Fibroblast of upper back skin (primary cell): ENCODE results near the gene INTS15.
"Not testable (repeated sequence)": the region's sequence is repeated elsewhere in the genome, so short reads cannot be mapped to it uniquely, and the experiment has no call there.

Experiments
- DNase-seq: peaks from one replicate; pipeline ENCODE4 v3.0.0-alpha.2; 2013

Gene INTS15

DNA sequence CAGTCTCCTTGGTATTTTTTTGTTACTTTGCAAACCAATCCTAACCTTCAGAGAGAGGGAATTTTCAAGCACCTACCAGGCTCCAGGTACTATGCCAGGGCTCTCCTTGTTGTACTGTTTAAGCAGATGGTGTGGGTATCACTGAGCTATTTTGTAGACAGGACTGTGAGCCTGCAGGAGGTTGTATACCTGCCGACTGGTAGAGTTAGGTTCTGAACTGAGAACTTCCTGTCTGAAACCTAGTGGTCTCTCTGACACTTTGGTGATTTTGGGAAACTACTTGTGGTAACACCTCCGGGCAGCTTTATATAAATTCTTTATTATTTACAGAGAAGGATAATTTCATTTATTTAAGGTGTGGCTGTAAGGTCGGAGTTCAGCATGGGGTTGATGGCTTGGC lies 30.1 kb downstream of the INTS15 start:
- DNase-seq = no peak

- no peak for DNase-seq
Measured at GRCh38 chr7:6621195-6622133, 31.6 kb downstream of the INTS15 start.

DNA sequence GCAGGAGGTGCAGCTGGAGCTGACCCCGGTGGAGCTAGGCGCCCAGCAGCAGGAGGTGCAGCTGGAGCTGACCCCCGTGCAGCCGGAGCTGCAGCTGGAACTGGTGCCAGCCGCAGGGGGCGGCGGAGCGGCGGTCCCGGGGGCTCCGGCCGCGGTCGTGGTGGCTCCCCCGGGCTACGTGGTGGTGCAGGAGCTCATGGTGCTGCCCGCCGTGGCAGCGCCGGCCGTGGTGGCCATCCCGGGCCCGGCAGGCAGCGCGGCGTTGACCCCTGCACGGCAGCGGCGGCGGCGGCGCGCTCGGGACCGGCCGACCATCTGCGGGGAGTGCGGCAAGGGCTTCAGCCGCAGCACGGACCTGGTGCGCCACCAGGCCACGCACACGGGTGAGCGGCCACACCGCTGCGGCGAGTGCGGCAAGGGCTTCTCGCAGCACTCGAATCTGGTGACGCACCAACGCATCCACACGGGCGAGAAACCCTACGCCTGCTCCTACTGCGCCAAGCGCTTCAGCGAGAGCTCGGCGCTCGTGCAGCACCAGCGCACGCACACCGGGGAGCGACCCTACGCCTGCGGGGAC lies 32.4 kb downstream of the INTS15 start:
- DNase-seq = no peak

- DNase-seq = no peak
Measured at GRCh38 chr7:6623589-6624245, 33.9 kb downstream of the INTS15 start.

- DNase-seq = no peak
Measured at GRCh38 chr7:6624246-6624611, 34.4 kb downstream of the INTS15 start.

DNA sequence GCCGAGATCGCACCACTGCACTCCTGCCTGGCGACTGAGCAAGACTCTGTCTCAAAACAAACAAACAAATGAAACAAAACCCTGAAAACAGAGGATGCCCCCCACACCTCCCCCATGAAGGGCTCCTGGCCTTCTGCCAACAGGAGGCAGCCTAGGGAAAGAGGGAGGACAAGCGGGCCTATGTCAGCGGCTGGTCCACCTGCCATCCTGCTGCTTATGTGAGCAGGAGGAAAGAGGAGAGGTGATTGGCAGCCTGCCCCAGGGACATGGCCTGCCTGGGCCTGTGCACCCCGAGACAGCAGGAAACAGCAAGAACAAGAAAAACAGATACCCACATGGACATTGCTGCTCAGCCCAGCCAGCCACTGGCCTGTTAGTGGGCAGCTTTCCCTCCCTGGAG lies 38.2 kb downstream of the INTS15 start:
- no peak for DNase-seq

DNA sequence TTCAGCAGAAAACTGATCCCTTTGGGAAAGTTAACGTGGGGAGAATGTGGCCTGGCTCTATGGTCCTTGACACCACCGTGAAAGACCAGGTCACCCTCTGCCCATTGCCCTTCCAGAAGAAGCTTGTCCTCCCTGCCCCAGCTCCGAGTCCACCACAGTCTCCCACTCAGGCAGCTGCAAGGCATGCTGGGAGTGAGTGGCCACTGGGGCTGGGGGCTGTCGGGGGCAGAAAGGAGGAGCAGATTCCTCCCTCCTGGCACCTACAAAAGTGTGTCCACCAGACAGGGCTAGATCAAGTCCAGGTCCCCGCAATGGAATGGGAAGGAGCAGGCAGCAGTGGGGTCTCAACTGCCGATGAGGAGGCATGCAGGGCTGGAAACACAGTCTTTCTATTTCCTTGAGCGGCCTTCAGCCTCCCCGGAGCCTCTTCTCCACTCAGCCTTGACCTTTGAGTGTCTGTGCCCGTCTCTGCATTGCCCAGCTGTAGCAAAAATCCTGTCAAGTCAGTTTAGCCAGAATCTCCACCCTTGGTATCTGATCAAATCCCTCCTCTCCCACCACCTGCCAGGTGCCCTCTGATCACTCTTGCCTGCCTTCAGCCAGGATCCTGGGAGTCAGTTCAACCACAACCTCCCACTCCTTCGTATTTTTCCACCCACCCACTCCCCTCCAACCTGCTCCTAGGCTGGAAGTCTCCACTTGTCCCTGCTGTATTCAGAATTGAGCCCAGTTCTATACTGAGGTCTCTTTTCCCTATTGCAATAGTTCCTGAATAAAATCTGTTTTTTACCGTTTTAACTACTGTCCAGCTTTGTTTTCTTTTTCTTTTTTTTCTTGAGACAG lies 40.4 kb downstream of the INTS15 start:
- no peak for DNase-seq

DNA sequence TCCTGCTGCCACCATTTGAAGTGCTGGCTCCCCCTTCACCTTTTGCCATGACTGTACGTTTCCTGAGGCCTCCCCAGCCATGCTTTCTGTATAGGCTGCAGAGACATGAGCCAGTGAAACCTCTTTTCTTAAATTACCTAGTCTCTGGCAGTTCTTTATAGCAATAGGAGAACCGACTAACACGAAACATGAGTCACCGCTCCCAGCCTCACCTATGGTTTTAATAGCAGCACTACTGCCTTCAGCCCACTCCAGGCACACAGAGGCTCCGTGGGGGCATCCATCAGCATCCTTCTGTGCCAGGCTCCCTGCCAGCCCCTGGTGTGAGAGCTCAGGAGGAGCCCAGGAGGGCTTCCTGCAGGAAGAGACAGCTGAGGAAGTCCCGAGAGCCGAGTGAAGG lies 41.8 kb downstream of the INTS15 start:
- DNase-seq = no peak

DNA sequence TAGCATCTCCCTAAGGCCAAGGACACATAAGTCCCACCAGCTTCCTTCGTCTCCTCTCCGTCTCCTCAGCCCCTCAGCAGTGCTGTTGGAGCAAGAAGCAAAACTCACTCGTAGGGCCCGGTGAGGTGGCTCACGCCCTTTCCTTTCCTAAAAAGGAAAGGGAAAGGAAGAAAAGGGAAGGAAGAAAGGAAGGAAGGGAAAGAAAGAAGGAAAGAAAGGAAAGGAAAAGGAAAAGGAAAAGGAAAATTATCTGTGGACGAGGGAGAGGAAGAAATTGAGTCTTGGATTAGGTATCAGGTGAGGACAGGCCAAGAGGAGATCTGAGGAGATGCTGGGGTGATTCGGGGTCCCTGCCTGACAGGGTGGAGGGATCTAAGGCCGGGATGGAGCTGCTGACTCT lies 44.2 kb downstream of the INTS15 start:
- no peak for DNase-seq

- not testable (repeated sequence) for DNase-seq
Measured at GRCh38 chr7:6634971-6635370, 45.1 kb downstream of the INTS15 start.

GRCh38 chr7:6636741-6637543 lies 47.1 kb downstream of the INTS15 start, which contains the start of gene ZNF316:
TSS of gene ZNF316 (plus strand) at chr7:6637318. CDS start at chr7:6642410, 5,092 bp downstream.
- peak; percentile 38 for DNase-seq

DNA sequence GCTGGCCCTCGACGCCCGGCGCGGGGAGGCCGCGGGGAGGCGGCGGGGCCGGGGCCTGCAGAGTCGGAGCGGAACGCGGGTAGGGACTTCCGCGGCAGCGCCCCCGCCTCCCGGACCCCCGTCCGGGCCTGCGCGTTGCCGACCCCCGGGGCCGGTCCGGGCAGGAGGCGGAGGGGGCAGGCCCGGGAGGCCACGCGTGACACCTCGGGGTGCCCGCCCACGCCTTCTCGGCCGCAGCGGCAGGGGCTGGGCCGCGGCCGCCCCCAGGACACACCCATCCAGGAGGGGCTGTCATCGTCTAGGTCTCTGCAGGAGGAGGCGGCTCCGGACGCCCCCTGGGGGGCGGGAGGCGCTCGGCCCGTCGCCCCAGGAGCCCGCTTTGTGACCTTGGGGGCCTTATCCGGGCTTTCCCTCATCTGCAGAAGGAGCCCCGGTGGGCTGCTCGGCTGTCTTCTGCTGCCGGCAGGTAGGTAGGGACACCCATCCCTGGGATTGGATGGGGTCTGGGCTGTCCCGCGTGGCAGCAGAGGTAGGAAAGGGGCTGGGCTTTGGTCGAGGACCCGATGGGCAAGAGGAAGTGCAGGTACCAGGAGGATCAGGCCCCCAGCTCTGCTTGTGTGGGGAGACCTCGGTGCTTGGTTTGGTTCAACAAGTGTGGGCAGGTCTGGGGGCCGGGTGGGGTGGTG lies 47.9 kb downstream of the INTS15 start:
- peak; percentile 17 for DNase-seq

DNA sequence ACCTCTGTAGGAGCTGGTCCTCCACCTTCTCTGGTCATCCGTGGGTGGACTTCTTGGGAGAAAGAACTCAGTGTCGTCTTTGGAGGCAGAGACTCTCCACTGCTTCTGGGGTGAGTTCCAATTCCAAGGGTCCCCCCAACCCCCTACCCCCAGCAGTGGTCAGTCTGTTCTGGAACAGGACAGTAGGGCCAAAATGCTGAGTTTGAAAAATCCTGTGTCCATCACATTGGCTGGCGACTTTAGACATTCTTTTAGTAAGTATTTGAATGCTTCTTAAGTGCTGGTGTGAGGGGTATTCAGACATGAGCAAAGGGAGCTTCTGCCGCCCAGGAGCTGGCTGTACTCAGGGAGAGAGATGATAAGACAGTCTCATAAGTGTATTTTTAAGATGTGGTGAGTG lies 49.2 kb downstream of the INTS15 start:
- no peak for DNase-seq

DNA sequence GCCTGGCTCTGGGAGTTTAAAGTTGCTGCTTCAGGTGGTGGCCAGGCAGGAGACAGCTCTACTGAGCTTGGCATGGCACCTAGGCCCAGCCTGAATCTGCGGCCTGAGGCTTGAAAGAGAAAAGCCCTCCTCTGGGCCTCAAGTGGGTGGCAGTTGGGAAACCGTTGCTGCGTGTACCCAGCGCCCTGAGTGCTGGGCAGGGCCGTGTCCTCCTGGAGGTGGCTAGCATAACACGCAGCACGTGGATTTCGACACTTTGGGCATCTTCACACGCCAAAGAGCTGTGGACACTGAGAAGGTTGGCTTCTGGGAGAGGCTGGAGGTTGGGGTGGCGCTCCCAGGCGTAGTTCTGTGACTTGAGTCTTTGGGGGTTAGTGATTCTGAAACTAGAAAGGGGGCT lies 49.8 kb downstream of the INTS15 start:
- no peak for DNase-seq

GRCh38 chr7:6640246-6640721 lies 50.5 kb downstream of the INTS15 start:
- peak; percentile 36 for DNase-seq

- no peak for DNase-seq
Measured at GRCh38 chr7:6641305-6642035, 51.6 kb downstream of the INTS15 start.

GRCh38 chr7:6642239-6642839 lies 52.5 kb downstream of the INTS15 start:
- DNase-seq = no peak

GRCh38 chr7:6642861-6643640 lies 53.2 kb downstream of the INTS15 start:
- DNase-seq = no peak

DNA sequence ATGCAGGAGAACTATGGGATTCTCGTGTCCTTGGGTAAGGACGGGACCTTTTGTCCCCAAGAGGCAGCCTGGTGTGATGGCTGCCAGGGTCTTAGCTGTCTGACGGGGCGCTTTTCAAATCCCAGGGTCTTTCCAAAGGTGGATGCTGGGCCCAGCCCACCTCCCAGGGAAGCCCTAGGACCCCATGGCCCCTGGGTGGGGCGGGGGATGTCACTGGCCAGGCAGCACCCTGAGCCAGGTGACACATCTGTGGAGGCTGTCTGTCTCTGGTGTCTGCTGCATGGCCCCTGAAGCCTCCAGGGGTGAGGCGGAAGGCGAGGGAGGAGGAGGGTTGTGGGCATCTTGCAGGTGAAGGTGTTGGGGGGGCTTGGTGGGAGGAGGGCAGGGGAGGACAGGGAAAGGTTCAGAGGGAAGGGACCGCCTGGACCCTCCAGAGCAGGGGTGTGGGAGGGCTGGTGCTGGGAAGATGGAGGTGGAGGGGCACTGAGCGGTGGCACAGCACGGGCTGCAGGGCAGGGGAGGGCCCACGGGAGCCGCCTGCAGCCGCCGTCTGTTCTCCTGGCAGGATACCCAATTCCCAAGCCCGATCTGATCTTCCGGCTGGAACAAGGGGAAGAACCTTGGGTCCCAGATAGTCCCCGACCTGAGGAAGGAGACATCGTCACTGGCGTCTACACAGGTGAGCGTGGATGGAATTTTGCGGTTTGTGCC lies 54.2 kb downstream of the INTS15 start:
- DNase-seq = no peak
